SK-N-SH treated with all-trans-retinoic acid at 6 μM for 48 hours (cell line): ENCODE data around the gene ADCY5.

ENCODE experiments used
- ATAC-seq: fragments of 200-7000 bp; cut with Tn5 transposase; 3 replicates; pipeline ENCODE4 v1.9.1; 2020; ENCODE audit warnings: mild to moderate bottlenecking, moderate library complexity
- ARNTL ChIP-seq: fragments of 450-650 bp; formaldehyde crosslinking; IDR thresholded peaks from 2 replicates; pipeline ENCODE4 v1.5.0; 2020; ENCODE audit warnings: low read depth, mild to moderate bottlenecking, moderate library complexity, borderline replicate concordance
- BACH2 ChIP-seq: fragments of 250-450 bp; sonication (Bioruptor Pico); IDR thresholded peaks from 2 replicates; pipeline ENCODE4 v1.9.0; 2021; ENCODE audit warnings: mild to moderate bottlenecking, borderline replicate concordance
- CREB5 ChIP-seq: fragments of 250-450 bp; sonication (Bioruptor Pico); IDR thresholded peaks from 2 replicates; pipeline ENCODE4 v1.5.1; 2020; ENCODE audit warnings: low read depth, mild to moderate bottlenecking, moderate library complexity
- CSRNP3 ChIP-seq: fragments of 250-450 bp; sonication (Bioruptor Pico); IDR thresholded peaks from 2 replicates; pipeline ENCODE4 v1.5.1; 2021; ENCODE audit warnings: mild to moderate bottlenecking, moderate library complexity
- ESRRG ChIP-seq: fragments of 250-450 bp; sonication (Bioruptor Pico); IDR thresholded peaks from 2 replicates; pipeline ENCODE4 v1.6.1; 2021; ENCODE audit warnings: mild to moderate bottlenecking
- GLIS3 ChIP-seq: fragments of 250-450 bp; sonication (Bioruptor Pico); IDR thresholded peaks from 2 replicates; pipeline ENCODE4 v1.5.0; 2020; ENCODE audit warnings: mild to moderate bottlenecking, moderate library complexity
- ISL1 ChIP-seq: fragments of 250-450 bp; sonication (Bioruptor Pico); IDR thresholded peaks from 2 replicates; pipeline ENCODE4 v2.1.2; 2022; ENCODE audit warnings: mild to moderate bottlenecking, moderate library complexity
- PATZ1 ChIP-seq: fragments of 250-450 bp; sonication (Bioruptor Pico); IDR thresholded peaks from 2 replicates; pipeline ENCODE4 v1.8.0; 2020; ENCODE audit warnings: mild to moderate bottlenecking, moderate library complexity, borderline replicate concordance
- PPARA ChIP-seq: fragments of 250-450 bp; sonication (Bioruptor Pico); IDR thresholded peaks from 2 replicates; pipeline ENCODE4 v1.5.0; 2020; ENCODE audit warnings: mild to moderate bottlenecking, borderline replicate concordance
- RARB ChIP-seq: fragments of 250-450 bp; sonication (Bioruptor Pico); IDR thresholded peaks from 2 replicates; pipeline ENCODE4 v1.8.0; 2021; ENCODE audit warnings: mild to moderate bottlenecking, moderate library complexity
- SNAI2 ChIP-seq: fragments of 250-450 bp; sonication (Bioruptor Pico); IDR thresholded peaks from 2 replicates; pipeline ENCODE4 v1.5.0; 2020; ENCODE audit warnings: mild to moderate bottlenecking, moderate library complexity
- TCF4 ChIP-seq: fragments of 250-450 bp; sonication (Bioruptor Pico); IDR thresholded peaks from 2 replicates; pipeline ENCODE4 v1.8.0; 2021; ENCODE audit warnings: mild to moderate bottlenecking, moderate library complexity, borderline replicate concordance
- TOX ChIP-seq: fragments of 250-450 bp; sonication (Bioruptor Pico); IDR thresholded peaks from 2 replicates; pipeline ENCODE4 v1.8.0; 2021; ENCODE audit warnings: mild to moderate bottlenecking, moderate library complexity, borderline replicate concordance
- TSHZ2 ChIP-seq: fragments of 250-450 bp; sonication (Bioruptor Pico); IDR thresholded peaks from 2 replicates; pipeline ENCODE4 v1.5.0; 2020; ENCODE audit warnings: mild to moderate bottlenecking, moderate library complexity
- ZFP3 ChIP-seq: fragments of 250-450 bp; sonication (Bioruptor Pico); IDR thresholded peaks from 2 replicates; pipeline ENCODE4 v1.5.0; 2020; ENCODE audit warnings: mild to moderate bottlenecking, moderate library complexity
- ZFP30 ChIP-seq: fragments of 450-650 bp; formaldehyde crosslinking; IDR thresholded peaks from 2 replicates; pipeline ENCODE4 v1.5.0; 2022; ENCODE audit warnings: mild to moderate bottlenecking, moderate library complexity
- ZNF565 ChIP-seq: fragments of 450-650 bp; formaldehyde crosslinking; conservative IDR thresholded peaks from 2 replicates; pipeline ENCODE4 v1.5.0; 2020; ENCODE audit warnings: low read depth, mild to moderate bottlenecking, moderate library complexity
- ZNF70 ChIP-seq: fragments of 450-650 bp; formaldehyde crosslinking; IDR thresholded peaks from 2 replicates; pipeline ENCODE4 v1.5.0; 2020; ENCODE audit warnings: mild to moderate bottlenecking, moderate library complexity
- ZNF8 ChIP-seq: fragments of 450-650 bp; formaldehyde crosslinking; IDR thresholded peaks from 2 replicates; pipeline ENCODE4 v1.5.0; 2020; ENCODE audit warnings: mild to moderate bottlenecking, moderate library complexity

The ADCY5 gene

GRCh38 chr3:123410149-123410515 lies 38.8 kb downstream of the ADCY5 start:
- TF ChIP-seq ZFP30 (CRISPR knock-in tag): no peak
- TF ChIP-seq PPARA (CRISPR knock-in tag): no peak
- TF ChIP-seq RARB (CRISPR knock-in tag): no peak
- no peak for TF ChIP-seq ZFP3 (CRISPR knock-in tag)
- TF ChIP-seq GLIS3: no peak
- no peak for TF ChIP-seq TOX (CRISPR knock-in tag)
- TF ChIP-seq SNAI2 (CRISPR knock-in tag): no peak
- TF ChIP-seq ZNF565 (CRISPR knock-in tag): no peak
- no peak for TF ChIP-seq ESRRG (CRISPR knock-in tag)
- no peak for TF ChIP-seq BACH2 (CRISPR knock-in tag)
- TF ChIP-seq ISL1 (CRISPR knock-in tag): no peak
- no peak for TF ChIP-seq CREB5 (CRISPR knock-in tag)
- no peak for TF ChIP-seq ZNF70
- no peak for TF ChIP-seq ZNF8 (CRISPR knock-in tag)
- no peak for ATAC-seq

GRCh38 chr3:123409443-123410148 lies 39.3 kb downstream of the ADCY5 start:
- TF ChIP-seq ZNF70: no peak
- TF ChIP-seq ZNF8 (CRISPR knock-in tag): no peak
- TF ChIP-seq SNAI2 (CRISPR knock-in tag): no peak
- TF ChIP-seq PPARA (CRISPR knock-in tag): no peak
- TF ChIP-seq GLIS3: no peak
- TF ChIP-seq ARNTL (CRISPR knock-in tag): no peak
- no peak for TF ChIP-seq CREB5 (CRISPR knock-in tag)
- TF ChIP-seq ISL1 (CRISPR knock-in tag): no peak
- TF ChIP-seq ESRRG (CRISPR knock-in tag): no peak
- no peak for TF ChIP-seq TCF4
- no peak for TF ChIP-seq ZFP3 (CRISPR knock-in tag)
- TF ChIP-seq ZNF565 (CRISPR knock-in tag): no peak
- TF ChIP-seq CSRNP3 (CRISPR knock-in tag): no peak
- TF ChIP-seq TSHZ2 (CRISPR knock-in tag): no peak
- no peak for TF ChIP-seq TOX (CRISPR knock-in tag)

GRCh38 chr3:123406598-123406997 lies 42.3 kb downstream of the ADCY5 start:
- no peak for ATAC-seq
- no peak for TF ChIP-seq PATZ1 (CRISPR knock-in tag)
- TF ChIP-seq, all 23 proteins: peak for 0

More at GRCh38 chr3:123409443-123410148, 39.3 kb downstream of the ADCY5 start:
- ATAC-seq: no peak
